Measurements from ENCODE around the gene CERK. TPM values are rescaled to one million over a fixed set of nuclear protein-coding genes. Genes with fewer than 3 reads are reported as not detected.

CERK gene
- total and polyA plus RNA-seq, 2 of the 13 experiments (the other 11 are each of a cell fraction or from before 2014, with no cell fraction given), result 40.3 to 41.9 TPM

GRCh38 chr22:46762238-46763050 is 24.4 kb upstream of the CERK start, which contains the start of gene TBC1D22A (continued):
- TF ChIP-seq ARID5B (CRISPR knock-in tag; IDR thresholded peaks at IDR 0.05) (peak; percentile 61; the same call in 1 of the 2 replicates), FOXO1 (CRISPR knock-in tag; IDR thresholded peaks at IDR 0.05) (peak; percentile 70), GRHL1 (CRISPR knock-in tag; conservative IDR thresholded peaks at IDR 0.05) (no peak), ZNF724P (CRISPR knock-in tag; IDR thresholded peaks at IDR 0.05; ENCODE audit: borderline replicate concordance) (no peak), MTERF4 (CRISPR knock-in tag; IDR thresholded peaks at IDR 0.05) (peak; percentile 76), SIN3B (IDR thresholded peaks at IDR 0.05; ENCODE audit: low read length) (peak; percentile 85), BRF2 (CRISPR knock-in tag; IDR thresholded peaks at IDR 0.05) (no peak), ZNF572 (CRISPR knock-in tag; IDR thresholded peaks at IDR 0.05) (0 out of 2 replicates have a peak, but pooled peaks have one; percentile 23), MTF2 (CRISPR knock-in tag; IDR thresholded peaks at IDR 0.05; ENCODE audit: borderline replicate concordance) (peak; percentile 61; the same call in 1 of the 2 replicates), CREM (IDR thresholded peaks at IDR 0.05) (peak; percentile 99), CREM (CRISPR knock-in tag; IDR thresholded peaks at IDR 0.05) (peak; percentile 92), NR2F2 (IDR thresholded peaks at IDR 0.05; ENCODE audit: borderline replicate concordance, low read depth) (peak; percentile 91), DPF2 (CRISPR knock-in tag; IDR thresholded peaks at IDR 0.05; ENCODE audit: borderline replicate concordance, low read depth) (no peak), MXI1 (IDR thresholded peaks at IDR 0.05; ENCODE audit: borderline replicate concordance, low read depth, low read length) (peak; percentile 98), MLX (CRISPR knock-in tag; IDR thresholded peaks at IDR 0.05) (no peak), ZFP41 (CRISPR knock-in tag; IDR thresholded peaks at IDR 0.05; ENCODE audit: borderline replicate concordance) (peak; percentile 50; the same call in 1 of the 2 replicates), ZBTB46 (CRISPR knock-in tag; IDR thresholded peaks at IDR 0.05; ENCODE audit: borderline replicate concordance) (no peak; the same call in 1 of the 2 replicates), MED1 (CRISPR knock-in tag; IDR thresholded peaks at IDR 0.05) (peak; percentile 60)

Measured in HepG2 (cell line).